GM12864 (cell line): ENCODE measurements around the gene SATB1.

Experiments used
- DNase-seq: peaks from one replicate; pipeline ENCODE4 v3.0.0-alpha.2; 2011; ENCODE audit warnings: low read depth
- H3K4me3 ChIP-seq: 2 replicates; pipeline ENCODE4 v1.5.1; 2011; ENCODE audit warnings: mild to moderate bottlenecking, low read depth, low read length, control low read depth
- CTCF ChIP-seq: IDR thresholded peaks from 2 replicates; pipeline ENCODE4 v1.5.1; 2011; ENCODE audit warnings: low read depth, mild to moderate bottlenecking, moderate library complexity, low read length, control low read depth, inconsistent platforms; ENCODE audit errors: missing control alignments

The SATB1 gene

DNA sequence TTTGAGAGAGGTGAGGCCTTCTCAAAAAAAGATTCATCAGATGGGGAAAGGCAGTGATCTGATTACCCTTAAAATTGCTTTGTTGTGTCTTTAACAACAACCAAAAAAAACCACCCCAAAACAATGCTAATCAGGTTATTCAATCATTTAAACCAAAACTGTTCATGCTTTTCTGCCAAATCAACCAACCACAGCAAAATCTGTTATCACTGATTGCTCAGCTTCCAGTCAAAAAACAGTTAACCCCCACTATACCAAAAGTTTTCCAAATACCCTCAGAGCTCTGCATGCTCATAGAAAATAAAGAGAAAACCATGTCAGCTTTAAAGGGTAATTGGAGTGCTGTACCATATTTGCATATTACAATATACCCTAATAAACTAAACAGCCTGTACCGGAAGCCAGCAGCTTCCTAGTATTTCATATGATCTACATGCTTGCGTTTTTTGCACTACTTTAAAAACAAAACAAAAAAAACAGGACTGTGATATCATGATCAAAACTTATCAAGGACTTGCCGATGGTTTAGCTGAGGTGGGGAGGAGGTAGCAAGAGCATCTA is 22.8 kb downstream of the SATB1 start:
- no peak for TF ChIP-seq CTCF
- no peak for DNase-seq
- H3K4me3 ChIP-seq: no peak overlapping the region

GRCh38 chr3:18401300-18401961 is 23.7 kb downstream of the SATB1 start:
- no peak for DNase-seq
- H3K4me3 ChIP-seq: no peak overlapping the region
- no peak for TF ChIP-seq CTCF

GRCh38 chr3:18398448-18398847 is 26.7 kb downstream of the SATB1 start:
- H3K4me3 ChIP-seq: no peak overlapping the region
- DNase-seq: no peak

GRCh38 chr3:18396428-18396827 is 28.7 kb downstream of the SATB1 start:
- TF ChIP-seq CTCF: no peak
- H3K4me3 ChIP-seq: no peak overlapping the region
- no peak for DNase-seq

More at GRCh38 chr3:18398448-18398847, 26.7 kb downstream of the SATB1 start:
- TF ChIP-seq CTCF: no peak

- DNase-seq: no peak
- no peak for TF ChIP-seq CTCF
- no peak overlapping the region for H3K4me3 ChIP-seq
Observed at GRCh38 chr3:18394384-18394995, 30.6 kb downstream of the SATB1 start.

GRCh38 chr3:18393906-18394305 is 31.2 kb downstream of the SATB1 start:
- no peak overlapping the region for H3K4me3 ChIP-seq
- no peak for DNase-seq
- no peak for TF ChIP-seq CTCF
